HCEC 1CT (cell line): ENCODE measurements around the gene USP46.

Experiments
- DNase-seq: peaks from one replicate; pipeline ENCODE4 v3.0.0-alpha.2; 2017

Gene USP46, protein sequence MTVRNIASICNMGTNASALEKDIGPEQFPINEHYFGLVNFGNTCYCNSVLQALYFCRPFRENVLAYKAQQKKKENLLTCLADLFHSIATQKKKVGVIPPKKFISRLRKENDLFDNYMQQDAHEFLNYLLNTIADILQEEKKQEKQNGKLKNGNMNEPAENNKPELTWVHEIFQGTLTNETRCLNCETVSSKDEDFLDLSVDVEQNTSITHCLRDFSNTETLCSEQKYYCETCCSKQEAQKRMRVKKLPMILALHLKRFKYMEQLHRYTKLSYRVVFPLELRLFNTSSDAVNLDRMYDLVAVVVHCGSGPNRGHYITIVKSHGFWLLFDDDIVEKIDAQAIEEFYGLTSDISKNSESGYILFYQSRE

GRCh38 chr4:52659001-52659721 lies at the start of gene USP46:
Gene USP46, minus strand, starts transcription at chr4:52659301. Its CDS starts 151 bp downstream, at chr4:52659150.
- peak; percentile 61 for DNase-seq

GRCh38 chr4:52704661-52705060 lies 45.6 kb upstream of the USP46 start:
- DNase-seq = no peak

- peak; percentile 46 for DNase-seq
These were observed 45.0 kb upstream of the USP46 start for GRCh38 chr4:52704133-52704532.

- DNase-seq = no peak
These were observed 42.1 kb upstream of the USP46 start for GRCh38 chr4:52701207-52701606.

GRCh38 chr4:52694936-52695335 lies 35.8 kb upstream of the USP46 start:
- DNase-seq = no peak

GRCh38 chr4:52693492-52693891 lies 34.4 kb upstream of the USP46 start:
- no peak for DNase-seq

DNA sequence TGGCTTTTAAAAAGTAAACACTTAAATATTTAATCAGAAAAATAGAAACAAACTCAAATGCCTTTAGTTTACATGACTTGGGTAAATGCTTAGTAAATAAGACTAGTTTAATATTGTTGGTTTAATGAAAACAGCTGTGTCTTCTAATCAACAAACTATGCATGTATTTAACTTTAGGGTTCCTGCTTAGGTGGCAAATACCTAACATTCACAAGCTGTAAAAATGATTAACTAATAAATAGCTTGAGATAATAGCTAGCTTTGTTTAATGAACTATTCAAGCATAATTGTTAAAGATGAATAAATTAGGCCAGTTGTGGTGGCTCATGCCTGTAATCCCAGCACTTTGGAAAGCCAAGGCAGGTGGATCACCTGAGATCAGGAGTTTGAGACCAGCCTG lies 30.0 kb upstream of the USP46 start:
- DNase-seq = no peak

- DNase-seq = no peak
These were observed 28.6 kb upstream of the USP46 start for GRCh38 chr4:52687696-52688095.

DNA sequence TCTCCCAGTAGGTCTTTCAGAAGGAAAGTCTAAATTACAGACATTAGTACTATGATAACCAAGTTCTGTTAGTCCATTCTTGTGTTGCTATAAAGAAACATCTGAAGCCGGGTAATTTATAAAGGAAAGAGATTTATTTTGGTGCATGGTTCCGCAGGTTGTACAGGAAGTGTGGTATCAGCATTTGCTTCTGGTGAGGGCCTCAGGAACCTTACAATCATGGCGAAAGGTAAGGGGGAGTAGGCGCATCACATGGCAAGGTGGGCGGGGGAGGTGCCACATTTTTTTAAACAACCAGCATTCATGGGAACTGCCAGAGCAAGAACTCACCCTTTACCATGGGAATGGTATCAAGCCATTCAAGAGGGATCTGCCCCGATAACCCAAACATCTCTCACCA lies 26.2 kb upstream of the USP46 start:
- DNase-seq = no peak

DNA sequence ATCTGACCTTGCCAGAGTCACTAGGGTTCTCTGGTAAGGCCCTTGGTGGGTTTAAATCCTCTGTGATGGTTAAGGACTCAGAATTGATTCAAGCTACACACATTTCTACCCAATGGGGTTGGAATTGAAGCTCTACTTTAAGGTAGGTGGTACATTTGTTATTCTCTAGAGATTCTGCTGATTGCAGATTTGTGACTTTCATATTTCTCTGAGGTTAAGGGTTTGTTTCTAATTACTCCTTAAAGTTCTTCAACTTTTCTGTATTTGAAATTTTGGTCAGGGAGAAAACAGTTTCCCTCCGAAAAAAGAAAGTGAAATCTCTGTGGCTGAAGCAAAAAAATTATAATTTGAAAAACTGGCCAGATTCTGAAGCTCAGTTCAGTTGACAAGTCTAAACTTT lies 25.8 kb upstream of the USP46 start:
- no peak for DNase-seq

DNA sequence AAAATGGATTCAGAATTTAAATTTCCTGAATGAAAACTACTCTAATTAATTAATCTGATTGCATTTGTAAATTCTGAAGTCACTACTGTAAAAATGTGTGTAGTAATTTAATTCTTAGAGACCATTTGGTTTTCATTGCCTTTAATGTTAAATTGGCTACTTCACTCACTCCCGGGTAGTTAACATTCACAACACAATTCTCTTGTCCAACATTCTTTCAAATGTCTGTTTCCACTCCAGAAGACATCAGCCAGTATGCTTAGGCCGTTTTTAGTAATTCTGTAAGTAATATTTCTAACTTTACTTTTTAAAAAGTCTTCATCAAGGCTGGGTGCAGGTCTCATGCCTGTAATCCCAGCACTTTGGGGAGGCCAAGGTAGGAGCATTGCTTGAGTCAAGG lies 21.3 kb upstream of the USP46 start:
- no peak for DNase-seq

- DNase-seq = no peak
These were observed 17.4 kb upstream of the USP46 start for GRCh38 chr4:52676536-52676935.

DNA sequence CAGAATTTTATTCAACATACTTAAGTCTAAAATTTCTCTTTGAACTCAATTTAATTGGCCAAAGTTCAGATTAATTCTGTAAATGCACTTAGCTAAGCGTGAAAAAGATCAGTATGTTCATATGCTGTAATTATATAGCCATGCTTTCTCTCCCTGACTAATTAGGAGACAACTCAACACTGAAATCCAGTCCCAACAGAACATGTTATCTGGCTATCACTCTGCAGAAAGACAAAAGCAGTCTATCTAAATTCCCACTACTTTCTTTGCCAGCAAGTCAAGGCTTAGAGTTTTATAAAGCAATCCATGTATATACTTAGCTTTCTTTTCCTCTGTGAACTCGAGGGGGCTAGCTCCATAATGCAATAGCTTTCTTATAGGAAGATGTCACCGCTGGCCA lies 16.0 kb upstream of the USP46 start:
- DNase-seq = no peak

DNA sequence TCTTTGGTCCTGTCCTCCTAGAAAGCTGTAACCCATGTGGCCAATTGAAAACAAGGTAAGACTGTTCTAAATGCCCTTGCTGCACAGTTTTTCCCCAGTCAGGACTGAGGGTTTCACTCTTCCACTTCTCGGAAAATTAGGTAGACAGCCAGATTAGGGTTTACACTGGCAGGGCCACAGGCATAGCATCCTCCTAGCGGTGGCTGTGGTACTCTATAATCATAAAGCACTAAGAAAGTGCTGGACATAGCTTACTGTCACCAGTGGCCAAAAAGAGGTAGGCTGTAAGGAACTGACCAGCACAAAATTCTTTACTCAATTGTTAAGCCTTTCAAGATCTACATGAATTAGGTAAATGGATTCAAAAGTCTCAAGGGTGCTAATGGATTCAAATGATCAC lies 11.6 kb upstream of the USP46 start:
- no peak for DNase-seq

DNA sequence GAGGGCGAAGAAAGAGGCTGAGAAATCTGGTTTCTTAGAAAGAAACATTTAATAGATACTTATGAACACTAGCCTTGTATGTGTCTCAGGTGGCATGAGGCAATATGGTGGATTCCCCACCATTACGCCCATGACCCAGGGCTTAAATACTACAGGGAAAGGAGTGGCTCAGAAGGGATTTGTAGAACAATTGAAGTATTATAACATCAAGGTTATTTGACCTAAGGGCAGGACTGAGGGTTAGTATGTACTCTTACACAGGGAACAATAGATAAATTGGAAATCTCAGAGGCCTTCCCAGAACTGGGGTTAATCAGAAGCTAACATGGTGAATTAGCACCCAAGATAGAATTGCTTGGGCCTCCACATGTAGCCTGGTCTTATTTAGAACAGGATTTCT lies 11.0 kb upstream of the USP46 start:
- no peak for DNase-seq

- DNase-seq = no peak
These were observed 6.5 kb upstream of the USP46 start for GRCh38 chr4:52665592-52665991.

DNA sequence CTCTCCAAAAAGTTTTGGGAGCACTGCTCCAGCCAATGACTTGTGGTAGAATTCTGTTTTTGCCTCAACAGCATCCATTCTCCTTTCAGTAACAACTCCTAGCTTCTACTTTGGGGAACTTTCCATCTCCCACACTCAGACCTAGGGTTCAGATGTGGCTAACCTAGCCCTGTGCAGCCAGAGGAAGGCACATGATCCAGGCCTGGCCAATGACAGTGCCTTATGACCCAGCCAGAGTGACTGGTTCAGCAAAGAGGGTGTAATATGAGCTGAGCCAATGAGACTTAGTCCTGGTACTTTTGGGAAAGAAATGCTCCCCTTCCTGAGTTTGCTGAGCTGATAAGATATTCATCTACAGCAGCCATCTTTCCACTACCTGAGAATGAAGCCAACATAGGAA lies 5.4 kb upstream of the USP46 start:
- no peak for DNase-seq

DNA sequence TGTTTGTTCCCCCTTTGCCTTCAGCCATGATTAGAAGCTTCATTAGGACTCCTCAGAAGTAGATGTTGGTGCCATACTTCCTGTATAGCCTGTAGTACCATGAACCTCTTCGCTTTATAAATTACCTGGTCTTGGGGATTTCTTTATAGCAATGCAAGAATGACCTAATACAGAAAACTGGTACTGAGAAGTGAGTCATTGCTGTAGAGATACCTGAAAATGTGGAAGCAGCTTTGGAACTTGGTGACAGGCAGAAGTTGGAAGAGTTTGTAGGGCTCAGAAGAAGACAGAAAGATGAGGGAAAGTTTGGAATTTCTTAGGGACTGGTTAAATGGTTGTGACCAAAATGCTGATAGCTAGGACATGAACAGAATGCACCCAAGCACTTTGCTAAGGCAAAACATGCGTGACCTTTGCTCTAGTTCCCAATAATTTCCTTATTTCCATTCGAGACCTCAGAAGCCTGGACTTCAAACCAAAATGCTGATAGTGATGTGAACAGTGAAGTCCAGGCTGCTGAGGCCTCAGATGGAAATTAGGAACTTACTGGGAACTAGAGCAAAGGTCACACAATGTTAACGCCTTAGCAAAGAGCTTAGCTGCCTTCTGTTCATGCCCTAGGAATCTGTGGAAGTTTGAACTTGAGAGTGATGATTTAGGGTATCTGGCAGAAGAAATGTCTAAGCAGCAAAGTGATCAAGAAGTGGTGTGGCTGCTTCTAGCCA lies 3.0 kb upstream of the USP46 start:
- no peak for DNase-seq

DNA sequence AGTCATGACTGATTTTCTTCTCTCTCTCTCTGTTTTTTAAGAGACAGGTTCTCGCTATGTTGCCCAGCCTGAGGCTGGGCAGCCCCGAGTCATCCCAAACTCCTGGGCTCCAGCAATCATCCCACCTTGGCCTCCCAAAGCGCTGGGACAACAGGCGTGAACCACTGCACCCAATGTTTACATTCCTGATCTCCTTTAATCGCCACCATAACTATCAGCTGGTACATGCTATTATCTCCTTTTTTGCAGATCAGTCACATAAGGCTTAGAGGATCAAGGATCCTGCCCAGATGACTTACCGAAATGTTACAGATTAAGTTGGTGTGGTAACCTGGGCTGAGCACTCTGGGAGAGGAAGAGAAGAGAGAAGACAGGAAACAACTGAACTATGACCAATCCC lies 1.5 kb upstream of the USP46 start:
- no peak for DNase-seq

DNA sequence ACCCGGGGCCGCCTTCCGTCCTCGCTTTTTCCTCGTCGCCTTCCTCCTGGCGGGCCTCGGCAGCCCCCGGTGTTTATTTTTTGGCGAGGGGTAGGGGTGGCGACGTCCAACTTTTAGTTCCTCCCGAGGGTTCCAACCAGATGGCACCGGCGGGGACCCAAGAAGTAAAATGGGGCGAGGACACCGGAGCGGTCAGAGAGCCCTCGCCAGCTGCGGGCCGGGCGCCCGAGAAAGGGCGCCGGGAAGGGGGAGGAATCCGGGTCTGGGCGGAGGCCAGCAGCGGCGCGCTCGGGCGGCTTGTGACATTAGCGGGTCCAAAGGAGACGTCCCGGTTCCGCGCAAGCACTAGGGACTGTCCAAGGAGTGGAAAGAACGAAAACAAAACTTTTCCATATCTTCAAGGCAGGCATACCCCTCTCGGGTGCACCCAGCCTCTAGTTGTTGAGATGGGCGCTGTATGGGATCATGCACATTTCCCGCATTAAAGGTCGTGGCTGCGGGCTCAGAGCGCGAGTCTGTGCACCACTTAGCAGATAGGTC lies 691 bp upstream of the USP46 start:
- peak; percentile 6 for DNase-seq

DNA sequence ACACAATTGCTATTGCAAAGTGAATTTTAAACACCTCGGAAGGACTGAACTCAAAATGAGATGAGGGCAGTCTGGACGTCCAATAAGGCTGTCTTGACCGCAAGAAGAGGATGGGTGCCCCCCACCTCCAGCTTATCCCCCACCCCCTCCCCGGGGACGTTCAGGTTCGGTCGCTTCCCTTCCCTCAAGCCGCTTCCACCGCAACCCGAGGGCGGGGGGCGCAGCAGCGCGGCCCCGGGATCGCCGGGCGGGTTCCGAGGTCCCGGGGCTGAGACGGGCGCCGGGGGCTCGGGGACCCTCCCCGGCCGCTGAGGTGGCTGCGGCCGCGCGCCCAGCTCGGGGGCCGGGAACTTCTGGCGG lies 480 bp downstream of the USP46 start:
- DNase-seq = no peak

- DNase-seq = peak; percentile 47
These were observed 1.2 kb downstream of the USP46 start for GRCh38 chr4:52657618-52658501.

DNA sequence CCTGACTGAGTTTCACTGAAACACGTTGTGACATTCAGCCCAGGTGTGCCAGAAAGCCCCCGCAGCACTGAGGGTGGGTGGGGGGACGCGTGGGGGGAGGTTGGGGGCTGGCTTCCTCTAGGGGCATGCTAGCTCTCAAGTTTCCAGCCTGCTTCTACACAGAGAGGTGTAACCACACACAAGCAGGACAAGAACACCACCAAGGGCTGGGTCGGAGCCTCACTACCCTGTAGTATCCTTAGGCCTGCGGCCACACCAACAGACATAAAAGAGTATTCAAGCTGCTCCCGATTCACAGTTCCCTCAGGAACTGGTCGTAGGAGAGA lies 1.8 kb downstream of the USP46 start:
- no peak for DNase-seq
